Heart left ventricle (tissue), 16 donors: Measurements from ENCODE around the gene TCF19. TPM values are rescaled to one million over a fixed set of nuclear protein-coding genes. Genes with fewer than 3 reads are reported as not detected.
A peak's percentile ranks its signal among the peaks of the same experiment; 100 is the strongest.

Experiments
- ATAC-seq, 4 donors: fragments of 200-7000 bp; cut with Tn5 transposase; one replicate each; pipeline ENCODE4 v1.9.1; 2020 to 2022; ENCODE audit warnings: moderate library complexity in 4 of 4, mild to moderate bottlenecking in 3 of 4, moderate number of reproducible peaks in 1 of 4
- DNase-seq, 5 donors: peaks; one replicate each; pipeline ENCODE4 v3.0.0-alpha.2; 2020
- H3K27ac ChIP-seq, 12 donors: fragments of 200-600 bp; sonication (generic) in 4 of 12; one replicate each; pipeline versions ENCODE4 v1.5.0 to v1.8.0; 2016 to 2022; ENCODE audit warnings: mild to moderate bottlenecking in 2 of 12
- H3K27me3 ChIP-seq, 9 donors: fragments of 200-600 bp; sonication (generic) in 2 of 9; one replicate each; pipeline versions ENCODE4 v1.5.1 to v1.8.0; 2016 to 2022; ENCODE audit warnings: mild to moderate bottlenecking in 3 of 9
- H3K36me3 ChIP-seq, 9 donors: fragments of 200-600 bp; sonication (generic) in 2 of 9; one replicate each; pipeline versions ENCODE4 v1.5.0 to v1.8.0; 2018 to 2022; ENCODE audit warnings: mild to moderate bottlenecking in 2 of 9
- H3K4me1 ChIP-seq, 12 donors: fragments of 200-600 bp; sonication (generic) in 4 of 12; one replicate each; pipeline versions ENCODE4 v1.5.0 to v1.8.0; 2016 to 2022; ENCODE audit warnings: mild to moderate bottlenecking in 3 of 12
- H3K4me3 ChIP-seq, 12 donors: fragments of 200-600 bp; sonication (generic) in 4 of 12; one replicate each; pipeline versions ENCODE4 v1.5.0 to v1.8.0; 2017 to 2022; ENCODE audit warnings: mild to moderate bottlenecking in 9 of 12, moderate library complexity in 4 of 12
- H3K9me3 ChIP-seq, 12 donors: fragments of 200-600 bp; sonication (generic) in 4 of 12; one replicate each; pipeline versions ENCODE4 v1.5.0 to v1.8.0; 2016 to 2022; ENCODE audit warnings: mild to moderate bottlenecking in 1 of 12
- POLR2A ChIP-seq, 2 donors: fragments of 450-650 bp; IDR thresholded peaks; one replicate each; pipeline ENCODE4 v1.6.1; 2017; ENCODE audit warnings: antibody characterized with exemption in 2 of 2, mild to moderate bottlenecking in 2 of 2, moderate library complexity in 2 of 2
- WGBS, 4 donors: extraction: QIAGEN DNeasy Blood & Tissue Kit in 2 of 4; methylation state at CpG; one replicate each; pipeline versions ENCODE4 v1.1.5 to v1.1.7; 2013 to 2018; 5-methylcytosine and 5-hydroxymethylcytosine counted together
- intact Hi-C, 10 donors: fragments of 100-400 bp; cut with DNase I; formaldehyde crosslinking; loops; one replicate each; pipeline versions ENCODE4 v1.11.1 to v1.14.2; 2022
- polyA plus RNA-seq, 2 donors: library from polyadenylated mRNA; stranded (reverse); fragments of 200-250 nt; gene quantifications; one replicate each; pipeline ENCODE4 v1.2.3, GENCODE V29; 2013
- total RNA-seq, 9 donors: library from RNA; depleted of rRNA in 2 of 9; stranded (reverse); fragments of >200 nt in 2 of 9; fragmentation: NEBNext Ultra II Directional in 3 of 9; extraction: Animal tissue kit (Norgen Biotek cat#: 25700) in 3 of 9; gene quantifications; one replicate each; pipeline versions ENCODE4 v1.1.0 to v1.2.4, GENCODE V29; 2016 to 2023
- TF ChIP-seq, protein P1 (sequence below), 12 donors: fragments of 200-600 bp; sonication (generic) in 4 of 12; IDR thresholded peaks; one replicate each; pipeline versions ENCODE4 v1.5.0 to v1.8.0; 2018 to 2022; ENCODE audit warnings: antibody characterized with exemption in 12 of 12, mild to moderate bottlenecking in 5 of 12
- donor health status: ischemic (EF 13 %, LVEDD 7.1; RV severe dilation, severe dysfunction).
- donor health status: healthy with polysubstance abuse.
- donor health status: DM: no; HTN: yes; CAD: no.
- donor health status: DM: no; HTN: no; CAD: no.
- donor health status: ischemic (EF 25% LVEDD 6.9; RV normal size, moderate dysfunction).
- donor health status: ischemic (EF 25% LVEDD 5.7; RV mildly dilated, moderate dysfunction).
- donor health status: healthy.
- donor health status: DM: yes; HTN: yes; CAD: no.
- donor health status: ischemic (EF 35%, LVEDD 5.7; RV mildly dilated, moderate dysfunction).
- donor health status: nonischemic (EF 11% LVEDD 7.7; RV severe dilation, severe dysfunction).
- donor health status: DM: yes; HTN: yes; CAD: no.
- donor health status: PGD.
- donor health status: ischemic (EF 29% LVEDD 5.4; RV normal size, mild dysfunction).
- donor health status: nonischemic (EF 23%, LVEDD 6.1; RV moderate dilation, normal function).

Gene TCF19
- total and polyA plus RNA-seq, 11 donors = 1.8 to 12.9 (median 2.6) TPM

DNA sequence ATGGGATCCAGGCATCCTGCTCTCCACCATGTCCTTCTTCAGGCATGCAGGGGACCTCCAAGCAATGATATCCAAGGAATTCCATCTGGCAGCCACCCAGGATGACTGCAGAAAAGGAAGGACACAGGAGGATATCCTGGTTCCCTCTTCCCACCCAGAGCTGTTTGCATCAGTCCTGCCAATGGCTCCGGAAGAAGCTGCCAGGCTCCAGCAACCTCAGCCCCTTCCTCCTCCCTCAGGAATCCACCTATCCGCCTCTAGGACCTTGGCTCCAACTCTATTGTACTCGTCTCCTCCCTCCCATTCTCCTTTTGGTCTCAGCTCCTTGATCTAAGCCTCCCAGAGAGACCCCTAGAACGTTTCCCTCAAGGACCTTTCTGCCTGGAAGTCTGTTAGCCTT lies 18.8 kb upstream of the TCF19 start:
- ATAC-seq (no peak), DNase-seq (peak in 1 of 5 donors; percentile 41)
- 13 to 23% (median 15%) methylated on average over 4 of the region's 4 CpGs for WGBS, 4 donors
- Histone ChIP-seq H3K27ac (peak overlapping the region in 1 of 12 donors; percentile 10), H3K4me3 (no peak overlapping the region), H3K27me3 (no peaks in the 10 kb centered on the region), H3K9me3 (no peaks in the 10 kb centered on the region), H3K36me3 (peaks cover 0 to 14% (median 0%) of the 10 kb centered on the region in 9 donors), H3K4me1 (peaks cover 0 to 38% (median 24%) of the 10 kb centered on the region in 12 donors)
- intact Hi-C loops = loop anchor here in 7 of 10 donors (2.0 to 10.0 kb wide), 6 partner anchors 38 to 228 kb away; partner anchors contain the start of gene HLA-C (in 1 of the 7)
- TF ChIP-seq, protein P1, sequence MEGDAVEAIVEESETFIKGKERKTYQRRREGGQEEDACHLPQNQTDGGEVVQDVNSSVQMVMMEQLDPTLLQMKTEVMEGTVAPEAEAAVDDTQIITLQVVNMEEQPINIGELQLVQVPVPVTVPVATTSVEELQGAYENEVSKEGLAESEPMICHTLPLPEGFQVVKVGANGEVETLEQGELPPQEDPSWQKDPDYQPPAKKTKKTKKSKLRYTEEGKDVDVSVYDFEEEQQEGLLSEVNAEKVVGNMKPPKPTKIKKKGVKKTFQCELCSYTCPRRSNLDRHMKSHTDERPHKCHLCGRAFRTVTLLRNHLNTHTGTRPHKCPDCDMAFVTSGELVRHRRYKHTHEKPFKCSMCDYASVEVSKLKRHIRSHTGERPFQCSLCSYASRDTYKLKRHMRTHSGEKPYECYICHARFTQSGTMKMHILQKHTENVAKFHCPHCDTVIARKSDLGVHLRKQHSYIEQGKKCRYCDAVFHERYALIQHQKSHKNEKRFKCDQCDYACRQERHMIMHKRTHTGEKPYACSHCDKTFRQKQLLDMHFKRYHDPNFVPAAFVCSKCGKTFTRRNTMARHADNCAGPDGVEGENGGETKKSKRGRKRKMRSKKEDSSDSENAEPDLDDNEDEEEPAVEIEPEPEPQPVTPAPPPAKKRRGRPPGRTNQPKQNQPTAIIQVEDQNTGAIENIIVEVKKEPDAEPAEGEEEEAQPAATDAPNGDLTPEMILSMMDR (IDR thresholded peaks at IDR 0.05) = no peak
- no peak for TF ChIP-seq POLR2A (IDR thresholded peaks at IDR 0.05)

DNA sequence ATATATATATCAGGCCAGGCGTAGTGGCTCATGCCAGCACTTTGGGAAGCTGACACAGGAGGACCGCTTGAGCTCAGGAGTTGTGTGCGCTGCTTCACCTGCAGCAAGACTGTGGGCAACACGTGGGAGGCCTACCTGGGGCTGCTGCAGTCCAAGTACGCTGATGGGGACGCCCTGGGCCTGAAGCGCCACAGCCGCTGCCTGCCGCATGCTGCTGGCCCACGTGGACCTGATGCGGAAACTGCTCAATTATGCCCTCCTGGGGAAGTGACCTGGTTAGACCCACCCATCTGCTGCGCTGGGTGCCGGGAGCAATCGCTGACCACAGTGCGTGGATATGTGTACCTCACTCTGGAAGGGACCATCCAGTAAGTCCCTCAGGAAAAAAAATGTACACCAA lies 17.7 kb upstream of the TCF19 start:
- H3K27me3 ChIP-seq = no peaks in the 10 kb centered on the region
- peaks cover 0 to 38% (median 24%) of the 10 kb centered on the region in 12 donors for H3K4me1 ChIP-seq
- DNase-seq (no peak), ATAC-seq (no peak)
- no peak overlapping the region for H3K4me3 ChIP-seq
- TF ChIP-seq, protein P1 (IDR thresholded peaks at IDR 0.05) = no peak
- TF ChIP-seq POLR2A (IDR thresholded peaks at IDR 0.05) = no peak
- H3K27ac ChIP-seq = no peak overlapping the region
- peaks cover 0 to 24% (median 0%) of the 10 kb centered on the region in 9 donors for H3K36me3 ChIP-seq
- intact Hi-C loops = loop anchor here in 1 of 10 donors (1.0 kb wide), 1 partner anchor 52 kb away; no protein-coding TSS in a partner anchor
- 86 to 98% (median 89%) methylated on average over 11 to 15 of the region's 15 CpGs for WGBS, 4 donors
- H3K9me3 ChIP-seq = no peaks in the 10 kb centered on the region

DNA sequence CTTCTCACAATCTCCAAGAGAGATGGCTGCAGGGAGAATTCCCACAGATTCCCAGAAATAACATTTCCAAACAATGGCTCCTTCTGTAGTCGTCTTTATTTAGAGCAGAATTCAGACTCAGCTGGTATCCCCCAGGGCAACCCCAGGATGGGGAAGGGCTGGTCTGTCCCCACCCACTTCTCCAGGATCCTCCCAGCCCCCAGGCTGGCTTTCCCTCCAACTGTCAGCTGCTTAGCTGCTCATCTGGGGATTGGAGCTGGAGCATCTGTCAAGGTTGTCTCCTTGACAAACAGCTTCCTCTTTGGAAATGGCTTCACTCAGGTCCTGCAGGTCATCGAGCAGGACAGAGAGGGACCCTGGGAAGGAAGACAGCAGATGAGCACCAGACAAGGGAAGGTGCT lies 16.0 kb upstream of the TCF19 start:
- Histone ChIP-seq H3K9me3 (no peaks in the 10 kb centered on the region), H3K36me3 (peaks cover 0 to 34% (median 0%) of the 10 kb centered on the region in 9 donors), H3K27ac (peak overlapping the region in 9 of 12 donors; percentile 22 to 82 (median 57)), H3K4me3 (no peak overlapping the region), H3K4me1 (peaks cover 0 to 38% (median 23%) of the 10 kb centered on the region in 12 donors), H3K27me3 (no peaks in the 10 kb centered on the region)
- TF ChIP-seq, protein P1 (IDR thresholded peaks at IDR 0.05) = no peak
- no peak for TF ChIP-seq POLR2A (IDR thresholded peaks at IDR 0.05)
- DNase-seq (peak in 3 of 5 donors; percentile 58 to 64 (median 63)), ATAC-seq (peak; percentile 4 to 60 (median 44))
- intact Hi-C loops = loop anchor here in 1 of 10 donors (2.0 kb wide), 1 partner anchor 44 kb away; no protein-coding TSS in a partner anchor
- 37 to 64% (median 46%) methylated on average over 2 of the region's 2 CpGs for WGBS, 4 donors

DNA sequence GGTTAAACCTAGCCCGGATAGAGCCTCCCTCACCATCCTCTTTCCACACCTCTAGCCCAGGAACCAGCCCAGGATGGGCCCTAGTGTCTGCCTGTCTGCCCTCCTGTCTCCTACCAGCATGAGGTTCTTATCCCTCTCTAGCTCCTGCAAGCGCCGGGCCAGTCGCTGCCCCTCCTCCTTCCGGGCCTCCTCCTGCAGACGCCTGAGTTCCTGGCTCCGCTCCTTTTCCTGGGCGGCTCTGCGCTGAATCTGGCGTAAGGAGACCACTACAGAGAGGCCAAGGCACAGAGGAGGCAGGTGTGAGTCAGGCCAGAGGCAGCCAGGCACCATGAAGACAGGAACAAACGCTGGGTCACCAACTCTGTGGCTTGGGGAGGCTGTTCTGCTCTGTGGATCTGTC lies 15.2 kb upstream of the TCF19 start:
- Histone ChIP-seq H3K36me3 (peaks cover 0 to 34% (median 0%) of the 10 kb centered on the region in 9 donors), H3K27me3 (no peaks in the 10 kb centered on the region), H3K27ac (peak overlapping the region in 10 of 12 donors; percentile 38 to 82 (median 52)), H3K4me3 (no peak overlapping the region), H3K9me3 (no peaks in the 10 kb centered on the region), H3K4me1 (peaks cover 0 to 32% (median 16%) of the 10 kb centered on the region in 12 donors)
- 35 to 47% (median 42%) methylated on average over 9 to 11 of the region's 11 CpGs for WGBS, 4 donors
- intact Hi-C loops = loop anchor here in 2 of 10 donors (1.0 to 2.0 kb wide), 2 partner anchors 15 to 44 kb away; partner anchors contain the start of gene TCF19 (in 1 of the 2)
- DNase-seq (peak; percentile 50 to 83 (median 77)), ATAC-seq (peak; percentile 52 to 90 (median 87))
- TF ChIP-seq, protein P1 (IDR thresholded peaks at IDR 0.05) = no peak
- TF ChIP-seq POLR2A (IDR thresholded peaks at IDR 0.05) = peak in 1 of 2 donors; percentile 36
